T-helper 1 cell treated with Interleukin-12 subunit alpha and Interleukin-12 subunit beta and Interleukin-4 antibody, amounts not matched to agents 30 ng/mL and 1 ng/mL, for 36 hours (primary cell): Measurements from ENCODE around the gene CDH23. TPM values are rescaled to one million over a fixed set of nuclear protein-coding genes. Genes with fewer than 3 reads are reported as not detected.

Experiments used
- intact Hi-C: fragments of 100-400 bp; cut with micrococcal nuclease; formaldehyde crosslinking; loops from one replicate; pipeline ENCODE4 v1.15.1; 2024
- total RNA-seq: library from RNA; stranded (reverse); gene quantifications from 2 replicates; pipeline ENCODE4 v1.2.3, GENCODE V29; 2022

CDH23 gene
- total RNA-seq, 1 donor from 2014 or later: 1.3 TPM

DNA sequence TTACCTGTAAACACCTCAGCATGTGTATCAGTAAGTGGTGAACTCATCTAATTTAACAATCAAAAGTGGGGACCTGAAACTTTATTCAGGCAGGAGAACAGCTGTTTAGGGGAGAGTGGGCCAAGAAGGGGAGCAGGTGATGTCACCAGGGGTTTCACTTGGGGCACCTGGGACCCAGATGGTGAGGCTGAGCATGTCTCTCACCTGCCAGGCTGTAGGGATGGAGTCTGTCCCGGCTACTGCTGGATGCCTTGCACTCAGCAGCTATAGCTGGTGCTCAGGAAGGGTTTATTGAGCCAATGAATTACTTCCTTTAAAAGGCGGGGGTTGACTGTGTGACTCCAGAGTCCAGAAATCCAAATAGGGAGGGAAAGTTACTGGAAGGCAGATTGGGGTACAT, 23.0 kb downstream of the CDH23 start:
- intact Hi-C loops: no loop called here

DNA sequence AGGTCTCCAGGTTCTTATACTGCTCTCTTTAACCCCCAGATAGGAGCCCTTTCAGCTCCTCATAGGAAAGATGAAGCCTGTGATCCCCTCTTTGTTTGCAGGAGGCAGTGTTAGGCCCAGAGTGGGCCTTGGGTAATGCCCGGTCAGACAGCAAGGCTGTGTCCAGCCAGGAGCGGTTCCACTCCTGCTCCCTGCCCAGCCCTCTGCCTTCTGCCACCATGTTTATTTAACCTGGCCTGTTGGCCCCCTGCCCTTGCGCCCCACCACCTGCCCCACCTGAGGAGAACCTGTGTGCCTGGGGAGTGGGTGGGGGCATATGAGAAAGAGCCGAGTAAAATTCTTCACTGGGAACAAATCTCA, 24.3 kb downstream of the CDH23 start:
- intact Hi-C loops: no loop called here

DNA sequence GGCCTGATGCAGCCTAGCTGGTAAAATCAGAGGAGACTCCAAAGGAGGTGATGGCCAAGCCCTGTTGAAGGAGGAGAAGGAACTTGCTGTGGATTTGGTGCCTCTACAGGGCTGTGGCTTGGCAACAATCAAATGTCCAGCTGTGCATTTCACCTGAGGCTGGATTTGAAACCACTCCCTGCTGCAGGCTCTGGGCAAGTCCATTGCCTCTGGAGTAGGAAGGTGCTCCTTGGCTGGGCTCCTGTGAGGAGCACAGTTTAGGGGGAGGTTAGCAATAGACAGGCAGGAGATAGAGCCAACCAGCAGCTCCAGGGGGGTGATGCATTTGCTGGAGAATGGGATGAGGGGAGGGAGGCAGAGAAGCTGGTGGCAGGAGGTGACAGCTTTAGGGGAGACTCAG, 26.5 kb downstream of the CDH23 start:
- intact Hi-C loops: no loop called here

DNA sequence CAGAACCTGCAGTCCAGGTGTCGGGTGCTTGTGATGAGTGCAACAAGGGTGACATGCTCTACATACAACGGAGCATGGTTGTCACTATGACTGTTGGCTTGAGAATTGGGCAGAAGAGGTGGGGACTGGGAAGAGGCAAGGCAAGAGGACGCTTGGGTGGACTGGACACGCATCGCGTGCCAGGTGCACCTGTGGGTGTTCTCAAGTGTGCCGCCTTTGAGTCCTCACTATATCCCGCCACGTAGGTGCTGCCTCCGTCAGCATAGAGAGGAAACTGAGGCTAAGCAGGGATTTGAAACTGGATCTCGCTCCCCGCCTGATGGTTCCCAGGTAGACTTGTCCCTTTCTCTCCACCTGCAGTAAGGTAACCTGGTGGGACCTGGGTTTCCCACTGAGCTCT, 27.2 kb downstream of the CDH23 start:
- intact Hi-C loops: no loop called here

DNA sequence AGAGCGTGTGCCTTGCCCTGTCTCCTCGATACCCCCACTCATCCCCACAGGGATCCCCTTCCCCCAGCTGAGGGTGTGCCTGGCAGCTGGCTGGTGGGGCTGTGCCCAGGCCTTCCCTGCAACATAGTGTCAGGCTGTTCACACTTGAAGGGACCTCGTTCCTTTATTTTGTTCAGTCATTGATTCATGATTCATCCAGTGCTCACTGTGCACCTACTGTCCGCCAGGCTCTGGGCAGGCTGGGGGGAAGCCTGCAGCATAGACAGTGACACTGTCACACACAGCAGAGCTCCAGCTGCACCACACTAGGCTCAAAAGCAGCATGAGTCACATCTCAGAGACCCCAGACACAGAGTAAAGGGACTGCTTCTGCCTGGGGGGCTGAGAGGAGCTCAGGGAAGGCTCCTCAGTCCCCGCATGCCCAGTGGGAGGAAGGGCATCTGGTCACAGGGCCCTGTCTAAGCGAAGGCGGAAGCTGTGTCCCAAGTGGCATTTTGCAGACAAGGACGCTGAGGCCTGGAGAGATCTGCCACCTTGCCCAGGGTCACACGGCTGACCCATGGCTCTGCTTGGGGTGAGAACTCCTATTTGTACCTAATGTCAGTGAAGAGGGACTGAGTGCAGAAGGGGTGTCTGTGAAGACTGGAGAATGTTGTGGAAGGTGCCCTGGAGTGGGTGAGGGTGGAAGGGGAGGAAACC, 27.9 kb downstream of the CDH23 start:
- intact Hi-C loops: no loop called here

DNA sequence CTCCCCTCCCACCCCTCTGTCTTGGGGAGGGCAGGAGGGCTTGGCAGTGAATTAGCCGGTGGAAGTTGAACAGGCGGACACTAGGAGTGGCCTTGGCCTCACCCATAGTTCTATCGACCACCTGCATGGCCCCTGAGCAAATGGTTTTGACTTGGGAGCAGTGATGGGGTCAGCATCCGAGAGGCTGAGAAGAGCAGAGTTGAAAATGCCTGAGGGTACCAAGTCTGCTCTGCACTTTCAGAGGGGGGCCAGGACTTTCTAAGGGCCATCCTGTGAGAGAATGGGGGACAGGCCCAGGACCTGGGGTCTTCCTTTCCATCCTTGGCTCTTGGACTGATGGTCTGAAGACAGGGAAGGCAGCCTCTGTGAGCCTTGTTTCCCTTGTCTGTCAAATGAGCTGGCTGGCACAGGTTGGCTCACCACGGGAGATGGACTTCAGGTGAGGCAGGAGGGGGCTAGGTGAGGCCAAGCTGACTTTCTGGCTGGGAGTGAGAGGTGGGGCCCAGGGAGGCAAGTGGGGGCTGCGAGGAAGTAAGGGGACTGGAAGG, 29.4 kb downstream of the CDH23 start:
- intact Hi-C loops: no loop called here

DNA sequence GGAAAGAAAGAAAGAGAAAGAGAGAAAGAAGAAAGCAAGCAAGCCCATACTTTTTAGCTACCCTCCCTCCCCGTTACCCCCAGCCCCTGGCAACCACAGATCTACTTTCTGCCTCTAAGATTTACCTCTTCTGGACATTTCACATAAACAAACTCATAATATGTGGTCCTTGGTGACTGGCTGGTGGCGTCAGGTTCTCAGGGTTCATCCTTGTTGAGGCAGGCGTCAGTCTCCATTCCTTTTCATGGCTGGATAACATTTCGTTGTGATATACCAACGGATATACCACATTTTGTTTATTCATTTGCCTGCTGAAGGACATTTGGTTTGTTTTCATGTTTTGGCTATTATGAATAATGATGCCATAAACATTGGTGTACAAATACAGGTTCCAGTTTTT, 30.5 kb downstream of the CDH23 start:
- intact Hi-C loops: no loop called here

DNA sequence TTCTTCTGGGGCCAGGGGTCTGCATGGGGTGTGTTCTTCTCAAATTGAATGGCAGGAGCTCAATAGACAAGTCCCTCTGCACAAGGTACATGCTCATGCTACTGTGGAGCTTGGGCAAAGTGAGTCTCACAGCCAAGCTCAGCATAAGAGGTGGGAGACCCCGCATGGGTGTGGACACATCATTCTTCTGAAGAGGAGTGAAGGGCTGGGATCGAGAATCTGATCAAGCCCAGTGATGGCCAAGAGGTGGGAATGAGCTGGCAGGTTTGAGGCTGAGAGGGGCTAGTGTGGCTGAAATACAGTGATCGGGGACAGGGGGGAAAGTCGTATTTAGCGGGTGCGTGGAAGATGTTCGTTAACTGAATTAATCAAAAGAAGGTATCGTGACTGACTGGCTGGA, 32.6 kb downstream of the CDH23 start:
- intact Hi-C loops: no loop called here

DNA sequence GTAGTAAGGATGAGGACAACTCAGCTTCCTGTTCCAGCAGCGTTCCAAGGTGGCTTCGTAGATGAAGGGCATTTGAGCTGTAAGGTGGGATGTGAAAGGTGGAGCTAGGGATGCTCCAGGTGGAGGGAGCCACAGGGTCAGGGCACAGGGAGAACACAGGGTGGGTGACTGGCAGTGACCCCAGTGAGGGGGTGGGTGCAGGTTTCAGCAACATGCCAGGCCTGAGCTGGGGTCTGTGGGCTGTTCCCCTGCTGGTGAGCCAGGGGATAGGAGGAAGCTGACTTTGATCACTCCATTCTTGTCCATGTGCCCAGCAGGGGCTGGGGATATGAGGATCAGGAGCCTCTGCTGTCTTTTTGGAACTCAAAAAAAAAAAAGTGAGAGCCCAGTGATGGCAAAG, 33.2 kb downstream of the CDH23 start:
- intact Hi-C loops: no loop called here

DNA sequence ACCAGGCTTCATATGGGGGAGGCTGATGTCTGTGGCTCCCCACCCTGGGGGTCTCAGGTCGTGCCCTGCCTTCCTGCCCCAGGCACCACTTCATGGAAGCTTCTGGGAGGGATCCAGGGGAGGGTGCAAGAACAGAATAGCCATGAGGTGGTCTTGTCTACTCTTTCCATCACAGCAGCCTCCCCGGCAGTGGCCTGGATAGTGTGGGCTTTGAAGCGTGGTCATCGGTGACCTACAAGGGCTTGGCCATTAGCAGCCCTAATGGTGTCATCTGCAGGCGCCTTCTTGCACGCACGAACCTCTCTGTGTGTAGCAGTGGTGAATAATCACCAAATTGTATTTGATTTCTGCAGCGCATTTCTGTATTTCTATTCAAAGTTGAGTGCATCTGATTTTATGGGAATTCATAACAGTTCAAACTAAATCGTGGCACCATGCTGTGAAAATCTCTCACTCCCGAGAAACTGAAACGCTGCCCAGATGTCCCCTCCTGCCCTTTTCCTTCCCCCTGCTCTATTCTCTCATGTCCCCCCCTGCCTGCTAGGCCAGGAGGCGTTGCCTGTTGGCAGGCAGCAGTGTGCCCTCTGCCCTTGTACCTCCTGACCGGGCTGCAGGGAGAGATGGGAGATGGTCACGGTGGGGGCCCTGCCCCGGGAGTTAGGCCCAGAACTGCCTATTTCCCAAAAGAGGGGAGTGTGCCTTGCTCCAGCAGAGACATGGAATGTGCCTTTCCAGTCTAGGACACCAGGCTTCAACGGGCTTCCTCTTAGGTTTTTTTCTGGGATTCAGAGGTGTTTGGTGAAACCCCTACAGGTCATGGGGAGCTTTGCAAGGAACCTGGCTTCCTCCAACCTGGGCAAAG, 34.8 kb downstream of the CDH23 start:
- intact Hi-C loops: no loop called here

DNA sequence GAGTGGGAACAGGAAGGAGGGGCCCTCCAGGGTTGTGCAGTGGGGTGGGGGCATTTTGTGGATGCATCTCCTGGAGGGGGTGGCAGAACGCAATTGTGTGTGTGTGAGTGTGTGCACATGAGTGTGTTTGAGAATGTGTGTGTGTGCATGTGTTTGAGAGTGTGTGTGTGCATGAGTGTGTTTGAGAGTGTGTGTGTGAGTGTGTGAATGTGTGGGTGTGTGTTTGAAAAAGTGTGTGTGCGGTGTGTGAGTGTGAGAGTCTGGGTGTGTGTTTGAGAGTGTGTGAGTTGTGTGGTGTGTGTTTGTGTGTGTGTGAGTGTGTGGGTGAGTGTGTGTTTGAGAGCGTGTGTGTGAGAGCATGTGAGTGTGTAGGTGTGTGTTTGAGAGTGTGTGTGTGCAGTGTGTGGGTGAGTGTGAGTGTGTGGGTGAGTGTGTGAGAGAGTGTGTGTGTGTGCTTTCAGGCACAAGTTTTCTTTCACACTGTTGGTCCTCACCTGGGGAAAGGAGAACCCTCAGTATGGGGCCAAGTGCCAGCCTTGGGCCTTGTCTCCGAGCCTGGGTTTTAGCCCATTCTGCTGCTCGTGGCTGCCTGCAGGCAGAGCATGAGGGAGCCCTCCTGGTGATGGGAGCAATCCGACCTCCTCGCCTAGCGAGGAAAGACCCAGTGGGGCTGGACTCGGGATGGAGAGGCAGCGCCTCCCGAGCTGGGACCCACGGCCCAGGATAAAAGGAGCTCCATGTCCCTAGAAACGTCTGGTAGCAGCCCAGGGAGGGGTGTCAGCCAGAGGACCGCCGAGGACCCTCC, 35.6 kb downstream of the CDH23 start:
- intact Hi-C loops: no loop called here

DNA sequence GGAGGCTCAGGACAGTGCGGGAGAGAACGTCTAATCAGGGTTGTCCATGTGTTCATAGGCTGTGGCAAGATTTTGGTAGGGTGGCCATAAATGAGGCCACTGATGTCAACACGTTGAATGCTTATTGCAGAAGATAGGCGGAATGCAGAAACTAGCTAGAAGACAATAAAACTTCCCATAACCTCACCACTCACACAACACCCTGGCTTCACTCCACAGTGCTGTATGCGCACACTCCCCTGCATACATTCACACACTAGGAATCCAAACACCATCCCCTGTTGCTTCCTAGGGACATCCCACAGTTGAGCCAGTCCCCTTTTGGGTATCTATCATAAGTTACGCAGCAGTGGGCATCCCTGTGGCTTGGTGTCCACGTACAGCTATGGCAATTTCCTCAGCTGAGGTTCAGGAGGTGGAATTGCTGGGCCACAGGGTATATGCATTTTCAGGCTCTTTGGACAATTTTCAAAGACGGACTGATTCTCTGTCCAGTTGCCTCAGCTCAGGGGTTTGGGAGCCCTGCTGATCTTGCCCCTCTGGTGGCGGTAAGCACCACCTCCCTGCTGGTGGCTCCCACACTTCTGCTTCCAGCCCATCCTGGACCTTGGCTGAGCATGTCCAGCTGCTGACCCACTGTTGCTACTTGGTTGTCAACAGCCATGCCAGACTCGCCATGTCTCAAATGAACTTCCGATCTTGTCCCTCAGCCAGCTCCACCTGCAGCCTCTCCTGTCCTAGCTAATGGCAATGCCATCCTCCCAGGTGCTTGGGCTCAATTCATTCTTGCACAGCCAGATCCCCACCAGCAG, 36.4 kb downstream of the CDH23 start:
- intact Hi-C loops: no loop called here

DNA sequence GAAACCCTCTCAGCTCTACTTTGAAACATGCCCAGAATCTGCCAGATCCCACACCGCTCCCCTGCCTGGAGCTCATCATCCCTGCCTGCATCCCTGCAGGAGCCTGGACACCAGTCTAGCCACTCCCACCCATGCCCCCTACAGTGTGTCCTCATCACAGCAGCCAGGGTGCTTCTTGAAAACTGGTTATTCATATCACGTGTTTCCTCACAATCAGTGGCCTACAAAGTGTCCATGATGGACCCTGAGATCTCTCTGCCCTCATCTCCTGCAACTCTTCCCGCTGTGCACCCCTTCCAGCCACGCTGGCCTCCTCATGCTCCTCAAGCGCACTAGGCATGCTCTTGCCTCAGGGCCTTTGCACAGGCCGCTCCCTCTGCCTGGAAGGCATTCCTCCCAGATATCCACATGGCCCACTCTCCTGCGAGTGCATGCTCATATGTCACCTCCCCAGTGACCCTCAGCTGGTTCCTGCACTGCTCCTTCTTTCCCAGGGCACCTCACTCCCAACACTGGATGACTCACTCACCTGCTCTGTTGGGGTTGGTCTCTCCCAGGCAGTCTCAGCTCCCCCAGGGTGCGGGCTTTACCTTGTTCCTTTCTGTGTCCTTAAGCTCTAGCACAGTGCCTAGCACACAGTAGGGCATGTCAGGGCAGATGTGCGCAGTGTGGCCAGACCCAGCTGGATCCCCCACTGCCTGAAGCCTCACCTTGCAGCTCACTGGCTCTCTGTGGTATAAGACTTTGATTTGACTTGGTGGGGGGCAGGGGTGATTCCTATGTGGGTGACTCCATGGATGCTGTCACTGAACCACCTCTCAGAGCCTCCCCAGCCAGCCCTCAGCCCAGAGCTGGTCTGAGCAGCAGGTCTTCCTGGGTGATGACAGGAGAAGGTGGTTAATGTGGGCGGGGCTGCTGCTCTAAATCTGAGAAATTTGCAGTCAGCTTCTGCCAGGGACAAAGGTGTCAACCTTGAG, 37.3 kb downstream of the CDH23 start:
- intact Hi-C loops: no loop called here

DNA sequence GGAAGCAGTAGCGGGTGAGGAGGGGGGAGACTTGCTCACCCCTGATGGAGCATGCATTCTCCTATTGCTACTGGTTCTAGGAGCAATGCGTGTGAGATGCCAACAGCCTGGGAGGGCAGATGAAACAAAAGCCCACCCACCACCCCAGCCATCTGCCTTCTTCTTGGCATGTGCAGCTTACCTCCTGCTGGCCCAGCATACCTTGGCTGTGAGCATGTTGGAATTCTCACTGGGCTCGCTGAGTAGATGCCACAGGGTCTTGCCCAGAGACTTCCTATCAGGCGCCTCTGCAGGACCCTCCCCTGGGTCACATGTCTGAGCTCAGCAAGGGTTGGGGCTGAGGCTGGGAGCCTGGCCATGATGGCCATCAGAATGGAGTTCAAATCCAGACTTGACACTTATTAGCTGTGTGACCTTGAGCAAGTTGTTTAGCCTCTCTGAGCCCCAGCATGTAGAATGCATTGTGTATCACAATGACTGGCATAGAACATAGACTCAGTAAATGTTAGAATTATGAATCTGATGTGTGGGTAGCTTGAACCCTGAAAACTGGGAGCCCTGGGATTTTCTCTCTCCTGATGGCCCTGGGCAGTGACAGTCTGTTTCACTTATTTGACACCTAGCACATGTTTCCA, 38.2 kb downstream of the CDH23 start:
- intact Hi-C loops: no loop called here

DNA sequence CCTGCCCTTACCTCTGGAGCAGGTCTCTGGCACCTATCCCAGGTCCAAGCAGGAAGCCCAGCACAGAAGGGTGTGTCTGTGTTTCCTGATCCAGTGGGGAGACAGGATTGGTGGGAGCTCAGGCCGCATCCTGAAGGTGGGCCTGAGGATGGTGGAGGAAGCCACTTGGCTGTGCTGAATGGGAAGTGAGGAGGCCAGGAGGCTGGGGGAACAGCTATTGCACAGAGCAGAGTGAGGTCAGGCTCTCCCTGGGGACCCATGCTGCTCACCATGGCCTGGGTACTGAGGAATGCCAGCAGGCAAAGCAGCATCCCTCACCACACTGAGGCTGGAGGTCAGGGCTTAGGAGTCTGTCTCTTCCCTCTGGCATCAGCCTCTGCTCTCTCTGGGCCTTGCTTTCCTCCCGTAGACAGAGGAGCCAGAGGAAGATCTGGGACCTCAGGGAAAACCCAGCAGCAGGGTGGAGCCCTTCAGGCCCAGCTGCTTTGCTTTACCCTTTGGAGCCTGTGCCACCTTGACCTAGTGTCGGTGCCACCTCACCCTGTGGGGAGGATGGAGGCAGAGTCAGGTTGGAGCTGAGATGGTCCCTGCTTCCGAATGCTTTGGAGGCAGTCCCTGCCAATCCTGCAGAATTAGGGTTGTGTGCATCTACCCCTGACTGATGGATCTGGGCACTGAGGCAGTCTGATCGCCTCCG, 39.0 kb downstream of the CDH23 start:
- intact Hi-C loops: no loop called here

DNA sequence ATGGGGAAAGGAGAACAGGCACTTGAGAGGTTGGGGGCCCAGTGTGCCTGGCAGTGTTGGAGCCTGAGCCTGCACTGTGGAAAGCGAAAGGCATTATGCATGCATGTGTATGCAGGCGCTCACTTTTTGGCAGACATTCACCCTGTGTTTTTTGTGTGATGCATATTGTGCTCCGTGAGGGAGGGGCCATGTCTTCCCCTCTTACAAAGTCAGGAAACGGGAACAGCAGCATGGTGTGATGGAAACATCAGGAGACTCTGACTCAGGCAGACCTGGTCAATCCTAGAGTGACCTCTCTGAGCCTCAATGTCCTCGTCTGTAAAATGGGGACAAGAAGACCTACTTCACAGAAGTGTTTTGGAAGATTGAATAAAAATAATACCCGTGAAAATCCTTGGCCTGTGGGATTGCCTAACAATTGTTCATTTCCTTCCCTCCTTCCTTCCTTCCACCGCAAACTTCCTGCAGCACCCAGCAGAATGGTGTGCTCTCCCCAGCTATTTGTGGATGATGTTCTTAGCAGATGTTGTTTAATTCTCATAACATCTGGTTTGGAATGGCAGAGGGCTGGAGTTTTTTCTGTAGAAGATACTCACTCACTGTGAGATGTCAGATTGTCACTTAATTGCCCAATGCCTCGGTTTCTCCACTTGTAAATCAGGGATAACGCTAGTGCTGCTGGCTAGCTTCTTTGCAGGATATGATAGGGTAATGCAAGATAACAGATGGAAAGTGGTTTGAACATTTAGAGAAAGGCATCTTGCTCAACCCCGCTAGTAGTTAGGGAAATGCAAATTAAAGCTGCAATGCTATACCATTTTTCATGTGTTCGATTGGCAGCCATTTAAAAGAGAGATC, 39.8 kb downstream of the CDH23 start:
- intact Hi-C loops: no loop called here

DNA sequence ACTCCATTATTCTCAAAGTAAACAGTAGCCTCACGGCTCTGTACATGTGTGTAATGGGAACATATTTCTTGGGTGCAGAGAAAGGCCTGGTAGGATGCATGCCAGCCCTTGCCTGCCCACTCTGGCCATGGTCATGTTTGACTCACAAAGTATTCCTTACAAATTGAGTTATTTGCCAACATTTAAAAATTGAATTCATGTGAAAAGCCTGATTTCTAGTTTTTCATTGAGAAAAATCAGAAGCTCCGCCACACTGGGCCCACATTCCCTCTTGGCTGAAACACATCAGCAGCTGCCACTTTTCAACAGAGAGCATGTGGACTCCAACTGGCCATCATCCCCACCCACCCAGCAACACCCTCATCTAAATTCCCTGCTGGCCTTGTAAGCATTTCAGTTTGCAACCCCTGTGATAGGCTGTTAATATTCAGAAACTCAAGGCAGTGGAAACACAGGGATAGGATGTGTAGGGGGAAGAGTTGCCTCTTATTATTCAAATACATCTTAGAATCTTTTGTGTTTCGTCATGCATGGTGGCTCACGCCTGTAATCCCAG, 40.9 kb downstream of the CDH23 start:
- intact Hi-C loops: no loop called here
